Measurements from ENCODE around the gene MIER2.
A peak's percentile ranks its signal among the peaks of the same experiment; 100 is the strongest.

MIER2 gene

GRCh38 chr19:308471-309205 lies 36.0 kb downstream of the MIER2 start:
- DNase-seq (ENCODE audit: low spot score): no peak

GRCh38 chr19:307793-308420 lies 36.7 kb downstream of the MIER2 start:
- no peak for DNase-seq (ENCODE audit: low spot score)

- no peak for DNase-seq (ENCODE audit: low spot score)
Measured at GRCh38 chr19:307111-307531, 37.5 kb downstream of the MIER2 start.

GRCh38 chr19:306151-306900 lies 38.3 kb downstream of the MIER2 start:
- DNase-seq (ENCODE audit: low spot score): no peak

GRCh38 chr19:305240-306150 lies 39.1 kb downstream of the MIER2 start:
- DNase-seq (ENCODE audit: low spot score): no peak

- no peak for DNase-seq (ENCODE audit: low spot score)
Measured at GRCh38 chr19:296476-297225, 47.9 kb downstream of the MIER2 start.

GRCh38 chr19:295687-296370 lies 48.8 kb downstream of the MIER2 start:
- no peak for DNase-seq (ENCODE audit: low spot score)

GRCh38 chr19:294946-295686 lies 49.5 kb downstream of the MIER2 start:
- DNase-seq (ENCODE audit: low spot score): peak; percentile 61

- DNase-seq (ENCODE audit: low spot score): no peak
Measured at GRCh38 chr19:294341-294945, 50.2 kb downstream of the MIER2 start.

GRCh38 chr19:293436-294110 lies 51.0 kb downstream of the MIER2 start:
- no peak for DNase-seq (ENCODE audit: low spot score)

GRCh38 chr19:292951-293350 lies 51.6 kb downstream of the MIER2 start:
- no peak for DNase-seq (ENCODE audit: low spot score)

GRCh38 chr19:292281-292884 lies 52.2 kb downstream of the MIER2 start:
- DNase-seq (ENCODE audit: low spot score): no peak

GRCh38 chr19:291561-292280 lies 52.9 kb downstream of the MIER2 start:
- DNase-seq (ENCODE audit: low spot score): no peak

- no peak for DNase-seq (ENCODE audit: low spot score)
Measured at GRCh38 chr19:291006-291521, 53.5 kb downstream of the MIER2 start, which contains the start of gene PLPP2. Gene PLPP2, minus strand, starts transcription at chr19:291403. Its CDS starts 67 bp downstream, at chr19:291336.

GRCh38 chr19:290372-291005 lies 54.1 kb downstream of the MIER2 start:
- DNase-seq (ENCODE audit: low spot score): no peak

GRCh38 chr19:289651-290371 lies 54.8 kb downstream of the MIER2 start:
- no peak for DNase-seq (ENCODE audit: low spot score)

Data from SK-N-DZ (cell line).